GM10266 (cell line): ENCODE data around the gene STX16.

Experiments used
- DNase-seq: peaks from one replicate; pipeline ENCODE4 v3.0.0; 2012; ENCODE audit errors: extremely low spot score
- CTCF ChIP-seq: IDR thresholded peaks from 2 replicates; pipeline ENCODE4 v1.5.1; 2012; ENCODE audit warnings: mild to moderate bottlenecking, low read depth; ENCODE audit not compliant: control insufficient read depth, insufficient read depth; ENCODE audit errors: missing control alignments

The STX16 gene

GRCh38 chr20:58691773-58692578 is 40.9 kb downstream of the STX16 start:
- no peak for DNase-seq
- TF ChIP-seq CTCF: no peak

- TF ChIP-seq CTCF: peak; percentile 67
- DNase-seq: peak; percentile 98
These were observed 41.6 kb downstream of the STX16 start, which contains the start of gene NPEPL1 for GRCh38 chr20:58692579-58693225. TSS of gene NPEPL1 (plus strand) at chr20:58692800. CDS start at chr20:58692901, 101 bp downstream.

GRCh38 chr20:58693226-58694006 is 42.3 kb downstream of the STX16 start:
- TF ChIP-seq CTCF: no peak
- peak; percentile 66 for DNase-seq

GRCh38 chr20:58694241-58695083 is 43.4 kb downstream of the STX16 start:
- no peak for TF ChIP-seq CTCF
- no peak for DNase-seq

GRCh38 chr20:58695084-58695722 is 44.1 kb downstream of the STX16 start:
- no peak for TF ChIP-seq CTCF
- no peak for DNase-seq

GRCh38 chr20:58695895-58696375 is 44.9 kb downstream of the STX16 start:
- DNase-seq: no peak
- TF ChIP-seq CTCF: no peak
